Stimulated activated CD4-positive, alpha-beta T cell treated with anti-CD3 and anti-CD28 coated beads, TNF-alpha, amount 100 ng/mL, for 1 hour (primary cell): Measurements from ENCODE around the gene PCOLCE2.

Source experiments
- DNase-seq, 3 donors: peaks; one replicate each; pipeline ENCODE4 v3.0.0-alpha.2; 2020; ENCODE audit warnings: low read depth in 3 of 3, low spot score in 1 of 3

Gene PCOLCE2

GRCh38 chr3:142866841-142867631 is 21.8 kb downstream of the PCOLCE2 start:
- no peak for DNase-seq

GRCh38 chr3:142863930-142864920 is 24.7 kb downstream of the PCOLCE2 start:
- DNase-seq: no peak

- no peak for DNase-seq
Observed at GRCh38 chr3:142863010-142863817, 25.7 kb downstream of the PCOLCE2 start.

- DNase-seq: no peak
Observed at GRCh38 chr3:142861926-142862325, 27.0 kb downstream of the PCOLCE2 start.

- DNase-seq: no peak
Observed at GRCh38 chr3:142858043-142858442, 30.8 kb downstream of the PCOLCE2 start.

- DNase-seq: no peak
Observed at GRCh38 chr3:142857056-142857455, 31.8 kb downstream of the PCOLCE2 start.

GRCh38 chr3:142853270-142854168 is 35.4 kb downstream of the PCOLCE2 start:
- no peak for DNase-seq

GRCh38 chr3:142852009-142852408 is 36.9 kb downstream of the PCOLCE2 start:
- no peak for DNase-seq

- DNase-seq: no peak
Observed at GRCh38 chr3:142850395-142851023, 38.4 kb downstream of the PCOLCE2 start.

- no peak for DNase-seq
Observed at GRCh38 chr3:142849148-142849547, 39.7 kb downstream of the PCOLCE2 start.

- no peak for DNase-seq
Observed at GRCh38 chr3:142846779-142847577, 41.9 kb downstream of the PCOLCE2 start.

GRCh38 chr3:142844339-142844977 is 44.4 kb downstream of the PCOLCE2 start:
- no peak for DNase-seq

- no peak for DNase-seq
Observed at GRCh38 chr3:142839831-142840230, 49.1 kb downstream of the PCOLCE2 start.

- DNase-seq: no peak
Observed at GRCh38 chr3:142837526-142837925, 51.4 kb downstream of the PCOLCE2 start.

- DNase-seq: peak in 1 of 3 donors; percentile 42
Observed at GRCh38 chr3:142828703-142829305, 60.1 kb downstream of the PCOLCE2 start.

- DNase-seq: no peak
Observed at GRCh38 chr3:142819179-142819578, 69.7 kb downstream of the PCOLCE2 start.

GRCh38 chr3:142818651-142819050 is 70.2 kb downstream of the PCOLCE2 start:
- no peak for DNase-seq

- no peak for DNase-seq
Observed at GRCh38 chr3:142817897-142818296, 71.0 kb downstream of the PCOLCE2 start.
